Skeletal muscle satellite cell (primary cell): ENCODE data around the gene HSPG2.
A peak's percentile ranks its signal among the peaks of the same experiment; 100 is the strongest.
"Not testable (repeated sequence)": the region's sequence is repeated elsewhere in the genome, so short reads cannot be mapped to it uniquely, and the experiment has no call there.

Experiments used
- H3K27me3 ChIP-seq: 2 replicates; pipeline ENCODE4 v1.7.0; 2013; ENCODE audit warnings: low read length; ENCODE audit not compliant: control insufficient read depth, insufficient read depth
- H3K36me3 ChIP-seq: 2 replicates; pipeline ENCODE4 v1.7.0; 2013; ENCODE audit warnings: mild to moderate bottlenecking, control low read depth, low read length; ENCODE audit not compliant: insufficient read depth
- H3K4me1 ChIP-seq: 2 replicates; pipeline ENCODE4 v1.7.0; 2013; ENCODE audit warnings: low read length; ENCODE audit not compliant: control insufficient read depth, insufficient read depth
- H3K4me2 ChIP-seq: 2 replicates; pipeline ENCODE4 v1.7.0; 2013; ENCODE audit warnings: mild to moderate bottlenecking, low read length
- H3K4me3 ChIP-seq: 2 replicates; pipeline ENCODE4 v1.7.0; 2013; ENCODE audit warnings: low read length
- H3K9ac ChIP-seq: 2 replicates; pipeline ENCODE4 v1.7.0; 2013; ENCODE audit warnings: mild to moderate bottlenecking, low read depth, low read length, moderate library complexity
- H3K9me3 ChIP-seq: replicated peaks from 2 replicates; pipeline ENCODE4 v1.7.0; 2013; ENCODE audit warnings: mild to moderate bottlenecking, control low read depth, low read length

The HSPG2 gene

DNA sequence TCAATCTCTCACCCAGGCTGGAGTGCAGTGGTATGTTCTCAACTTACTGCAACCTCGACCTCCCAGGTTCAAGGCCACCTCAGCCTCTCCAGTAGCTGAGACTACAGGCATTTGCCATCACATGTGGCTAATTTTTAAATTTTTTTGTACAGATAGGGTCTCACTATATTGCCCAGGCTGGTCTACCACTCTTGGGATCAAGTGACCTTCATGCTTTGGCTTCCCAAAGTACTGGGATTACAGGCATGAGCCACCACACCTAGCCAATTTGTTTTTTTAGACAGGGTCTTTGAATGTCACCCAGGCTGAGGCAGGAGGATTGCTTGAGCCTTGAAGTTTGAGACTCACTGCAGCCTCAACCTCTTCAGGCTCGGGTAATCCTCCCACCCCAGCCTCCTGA is 144.0 kb downstream of the HSPG2 start:
- H3K36me3 ChIP-seq = no peaks in the 10 kb centered on the region
- H3K27me3 ChIP-seq = no peaks in the 10 kb centered on the region
- H3K4me2 ChIP-seq = no peak overlapping the region
- peaks cover 8% of the 10 kb centered on the region for H3K9me3 ChIP-seq
- no peaks in the 10 kb centered on the region for H3K4me1 ChIP-seq
- no peak overlapping the region for H3K9ac ChIP-seq
- no peak overlapping the region for H3K4me3 ChIP-seq

DNA sequence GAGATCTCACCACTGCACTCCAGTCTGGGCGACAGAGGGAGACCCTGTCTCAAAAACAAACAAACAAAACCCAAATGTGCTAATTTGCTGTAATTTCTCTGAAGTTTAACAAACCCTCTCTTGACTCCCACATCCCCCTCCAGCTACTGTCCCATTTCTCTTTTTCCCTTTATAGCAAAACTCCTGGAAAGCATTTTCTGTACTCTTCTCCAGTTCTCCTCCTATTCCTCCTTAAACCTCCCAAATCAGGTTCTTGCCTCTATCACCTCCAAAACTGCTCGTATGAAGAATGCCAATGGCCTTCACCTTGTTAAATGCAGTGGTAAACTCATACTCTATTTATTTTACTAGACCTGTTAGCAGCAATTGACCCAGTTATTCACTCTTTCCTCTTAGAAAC is 150.5 kb downstream of the HSPG2 start:
- Histone ChIP-seq H3K27me3 (no peaks in the 10 kb centered on the region), H3K9ac (no peak overlapping the region), H3K9me3 (no peaks in the 10 kb centered on the region), H3K4me3 (no peak overlapping the region), H3K36me3 (no peaks in the 10 kb centered on the region), H3K4me1 (no peaks in the 10 kb centered on the region), H3K4me2 (no peak overlapping the region)

DNA sequence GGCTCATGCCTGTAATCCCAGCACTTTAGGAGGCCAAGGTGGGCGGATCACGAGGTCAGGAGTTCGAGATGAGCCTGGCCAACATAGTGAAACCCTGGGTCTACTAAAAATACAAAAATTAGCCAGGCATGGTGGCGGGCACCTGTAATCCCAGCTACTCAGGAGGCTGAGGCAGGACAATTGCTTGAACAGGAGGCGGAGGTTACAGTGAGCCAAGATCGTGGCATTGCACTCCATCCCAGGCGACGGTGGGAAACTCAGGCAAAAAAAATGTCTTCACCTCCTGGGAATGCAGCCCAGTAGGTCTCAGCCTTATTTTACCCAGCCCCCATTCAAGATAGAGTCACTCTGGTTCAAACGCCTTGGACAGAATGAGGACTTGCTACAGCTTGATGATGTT is 151.3 kb downstream of the HSPG2 start:
- not testable (repeated sequence) for H3K9me3 ChIP-seq, H3K4me1 ChIP-seq, H3K27me3 ChIP-seq, H3K4me3 ChIP-seq, H3K9ac ChIP-seq, H3K36me3 ChIP-seq, H3K4me2 ChIP-seq

DNA sequence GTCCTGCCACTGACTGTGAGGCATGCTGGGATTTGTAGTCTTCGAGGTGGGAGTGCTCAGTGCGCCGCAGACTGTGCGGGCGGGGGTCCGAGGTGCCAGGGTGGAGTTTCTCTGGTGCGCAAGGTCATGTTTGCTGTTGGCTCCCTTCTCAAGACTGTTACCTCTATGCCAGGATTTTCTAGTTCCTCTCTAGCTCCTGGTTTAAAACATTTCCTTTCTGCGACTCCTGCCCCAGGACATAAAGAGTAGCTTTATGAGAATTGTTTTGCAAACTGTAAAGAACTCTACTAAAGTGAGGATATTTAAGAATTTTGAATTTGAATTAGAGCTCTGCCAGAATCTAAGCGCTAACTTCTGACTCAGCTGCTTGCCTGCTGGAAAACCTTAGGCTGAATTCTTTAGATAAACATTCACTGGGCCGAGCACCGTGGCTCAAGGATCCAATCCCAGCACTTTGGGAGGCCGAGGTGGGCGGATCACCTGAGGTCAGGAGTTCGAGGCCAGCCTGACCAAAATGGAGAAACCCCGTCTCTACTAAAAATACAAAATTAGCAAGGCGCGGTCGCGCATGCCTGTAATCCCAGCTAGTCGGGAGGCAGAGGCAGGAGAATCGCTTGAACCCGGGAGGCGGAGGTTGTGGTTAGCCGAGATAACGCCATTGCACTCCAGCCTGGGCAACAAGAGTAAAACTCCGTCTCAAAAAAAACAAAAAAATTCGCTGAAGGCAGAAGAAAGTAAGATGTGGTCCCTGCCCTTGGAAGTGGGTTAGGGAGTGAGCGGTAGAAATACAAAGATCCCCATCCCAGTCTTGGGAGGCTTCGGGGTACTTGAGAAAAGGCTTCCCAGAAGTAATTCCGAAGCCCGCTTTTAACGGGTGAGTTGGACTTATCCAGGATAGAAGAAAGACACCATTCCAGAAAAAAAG is 153.2 kb downstream of the HSPG2 start:
- H3K4me2 ChIP-seq = peak overlapping the region; percentile 96
- H3K4me3 ChIP-seq = peak overlapping the region; percentile 80
- no peaks in the 10 kb centered on the region for H3K36me3 ChIP-seq
- no peaks in the 10 kb centered on the region for H3K27me3 ChIP-seq
- H3K9me3 ChIP-seq = no peaks in the 10 kb centered on the region
- H3K9ac ChIP-seq = peak overlapping the region; percentile 99
- H3K4me1 ChIP-seq = peaks cover 4% of the 10 kb centered on the region

- Histone ChIP-seq H3K36me3 (no peaks in the 10 kb centered on the region), H3K9ac (peak within 1 kb of the TSS; percentile 99), H3K4me3 (peak within 1 kb of the TSS; percentile 80), H3K27me3 (no peaks in the 10 kb centered on the region), H3K9me3 (no peaks in the 10 kb centered on the region), H3K4me1 (peaks cover 7% of the 10 kb centered on the region), H3K4me2 (peak within 1 kb of the TSS; percentile 96)
Observed at GRCh38 chr1:21782868-21783678, 154.0 kb downstream of the HSPG2 start, which contains the start of gene USP48. Gene USP48 (minus strand): TSS chr1:21783149. CDS start chr1:21782957, 192 bp downstream.

DNA sequence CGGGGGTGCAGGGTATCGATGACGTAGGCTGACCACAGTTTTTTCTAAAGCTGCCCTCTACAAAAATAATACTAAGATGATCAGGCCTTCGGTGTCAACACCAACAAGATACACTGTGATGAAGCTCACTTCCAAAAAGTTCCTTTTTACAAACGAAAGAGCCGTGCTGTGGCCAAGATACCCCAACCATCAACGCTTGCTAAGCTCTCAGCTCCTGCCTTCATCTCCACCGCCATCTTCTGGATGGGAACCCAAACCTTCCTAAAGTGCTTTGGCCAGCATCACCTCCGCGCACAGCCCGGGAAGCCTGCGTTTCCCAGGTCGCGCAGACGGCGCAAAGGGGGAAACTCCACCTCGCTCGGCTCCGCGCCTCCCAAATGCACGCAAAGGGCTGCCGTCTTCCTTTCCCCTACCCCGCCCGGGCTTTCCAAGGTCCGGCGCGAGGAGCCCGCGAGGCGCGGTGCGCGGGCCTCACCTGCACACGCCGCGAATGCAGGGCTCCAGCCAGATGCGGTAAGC is 154.7 kb downstream of the HSPG2 start:
- Histone ChIP-seq H3K36me3 (no peaks in the 10 kb centered on the region), H3K4me2 (peak overlapping the region; percentile 96), H3K4me3 (peak overlapping the region; percentile 80), H3K4me1 (peaks cover 7% of the 10 kb centered on the region), H3K9me3 (no peaks in the 10 kb centered on the region), H3K27me3 (no peaks in the 10 kb centered on the region), H3K9ac (peak overlapping the region; percentile 99)

DNA sequence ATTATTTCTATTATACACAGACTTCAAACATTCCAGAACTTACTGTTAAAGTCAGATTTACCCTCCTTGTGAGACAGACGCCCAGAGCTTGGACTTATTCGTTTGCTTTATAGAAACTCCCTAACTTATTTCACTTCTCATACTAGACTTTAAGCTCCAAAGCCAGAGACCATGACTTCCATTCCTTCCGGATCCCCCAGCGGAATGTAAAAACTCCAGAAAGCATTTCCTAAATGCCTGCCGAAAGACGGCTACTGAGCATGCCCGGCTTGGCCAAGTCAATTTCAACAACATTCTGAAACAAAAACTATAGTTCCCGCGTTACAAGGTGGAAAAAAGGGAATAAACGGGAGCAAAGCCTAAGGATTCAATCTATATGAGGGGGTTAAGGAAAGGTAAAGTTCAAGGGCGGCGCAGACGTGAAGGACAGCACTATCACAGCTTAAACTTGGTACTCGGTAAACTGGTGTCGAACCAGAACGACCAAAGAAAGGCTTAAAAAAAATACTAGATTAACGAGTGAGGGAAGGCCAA is 155.2 kb downstream of the HSPG2 start:
- H3K9me3 ChIP-seq = no peaks in the 10 kb centered on the region

GRCh38 chr1:21779613-21780521 is 157.2 kb downstream of the HSPG2 start:
- Histone ChIP-seq H3K4me2 (peak overlapping the region; percentile 35), H3K4me1 (peaks cover 7% of the 10 kb centered on the region), H3K9me3 (no peaks in the 10 kb centered on the region), H3K9ac (no peak overlapping the region), H3K36me3 (no peaks in the 10 kb centered on the region), H3K4me3 (no peak overlapping the region), H3K27me3 (no peaks in the 10 kb centered on the region)

More for the DNA sequence above, 155.2 kb downstream of the HSPG2 start:
- Histone ChIP-seq H3K27me3 (no peaks in the 10 kb centered on the region), H3K4me1 (peaks cover 7% of the 10 kb centered on the region), H3K4me2 (peak overlapping the region; percentile 96), H3K36me3 (no peaks in the 10 kb centered on the region), H3K4me3 (peak overlapping the region; percentile 80), H3K9ac (peak overlapping the region; percentile 99)

GRCh38 chr1:21778405-21778727 is 158.7 kb downstream of the HSPG2 start:
- Histone ChIP-seq H3K4me3 (no peak overlapping the region), H3K36me3 (no peaks in the 10 kb centered on the region), H3K4me1 (peaks cover 7% of the 10 kb centered on the region), H3K4me2 (no peak overlapping the region), H3K9me3 (no peaks in the 10 kb centered on the region), H3K27me3 (no peaks in the 10 kb centered on the region), H3K9ac (no peak overlapping the region)

GRCh38 chr1:21776925-21777324 is 160.2 kb downstream of the HSPG2 start:
- not testable (repeated sequence) for H3K9ac ChIP-seq, H3K9me3 ChIP-seq, H3K4me2 ChIP-seq, H3K4me3 ChIP-seq, H3K36me3 ChIP-seq, H3K27me3 ChIP-seq, H3K4me1 ChIP-seq
